ENCODE data around the gene PTHLH. TPM values are rescaled to one million over a fixed set of nuclear protein-coding genes. Genes with fewer than 3 reads are reported as not detected.

Gene PTHLH
- total RNA-seq, 1 donor from 2014 or later, result 48.5 TPM

- Histone ChIP-seq H3K4me2 (ENCODE audit: low read length) (no peak overlapping the region), H3K9me3 (ENCODE audit: insufficient read depth, low read depth, low read length) (no peaks in the 10 kb centered on the region), H3K36me3 (ENCODE audit: insufficient read depth, low read length) (no peaks in the 10 kb centered on the region), H3K4me3 (ENCODE audit: insufficient read depth, low read depth, low read length) (no peak overlapping the region), H3K27ac (ENCODE audit: low read depth, low read length) (no peak overlapping the region), H3K4me1 (ENCODE audit: insufficient read depth, low read length) (no peaks in the 10 kb centered on the region), H3K27me3 (ENCODE audit: insufficient read depth, low read length) (no peaks in the 10 kb centered on the region), H4K20me1 (ENCODE audit: insufficient read depth, low read length) (no peaks in the 10 kb centered on the region), H2AFZ (ENCODE audit: low read depth, low read length) (no peak overlapping the region), H3K9ac (ENCODE audit: low read length) (no peak overlapping the region), H3K79me2 (ENCODE audit: insufficient read depth, low read length) (no peaks in the 10 kb centered on the region)
- no peak overlapping the region for H3K4me3 Mint-ChIP-seq (ENCODE audit: unreplicated experiment)
- H3K27ac Mint-ChIP-seq (ENCODE audit: unreplicated experiment), result no peak overlapping the region
- no peaks in the 10 kb centered on the region for H3K36me3 Mint-ChIP-seq (ENCODE audit: low read depth, unreplicated experiment)
- no peaks in the 10 kb centered on the region for H3K9me3 Mint-ChIP-seq (ENCODE audit: unreplicated experiment)
- DNase-seq (ENCODE audit: low read depth) (no peak), FAIRE-seq (no peak)
- no peaks in the 10 kb centered on the region for H3K27me3 Mint-ChIP-seq (ENCODE audit: low read depth, unreplicated experiment)
- TF ChIP-seq CTCF (IDR thresholded peaks at IDR 0.05; ENCODE audit: insufficient read depth, low read depth, low read length) (no peak), EZH2 (IDR thresholded peaks at IDR 0.05; ENCODE audit: insufficient read depth, low read length) (no peak)
- peaks cover 4% of the 10 kb centered on the region for H3K4me1 Mint-ChIP-seq (ENCODE audit: low read depth, unreplicated experiment)
Measured at GRCh38 chr12:28017126-28017872, 44.8 kb upstream of the PTHLH start.

- no peaks in the 10 kb centered on the region for H3K4me1 ChIP-seq (ENCODE audit: insufficient read depth, low read length)
- no peak overlapping the region for H2AFZ ChIP-seq (ENCODE audit: low read depth, low read length)
- H3K27me3 ChIP-seq (ENCODE audit: insufficient read depth, low read length), result no peaks in the 10 kb centered on the region
- no peak overlapping the region for H3K4me3 Mint-ChIP-seq (ENCODE audit: unreplicated experiment)
- no peaks in the 10 kb centered on the region for H3K36me3 ChIP-seq (ENCODE audit: insufficient read depth, low read length)
- H3K9me3 ChIP-seq (ENCODE audit: insufficient read depth, low read depth, low read length), result no peaks in the 10 kb centered on the region
- no peak overlapping the region for H3K9ac ChIP-seq (ENCODE audit: low read length)
- no peak overlapping the region for H3K4me3 ChIP-seq (ENCODE audit: insufficient read depth, low read depth, low read length)
- DNase-seq (ENCODE audit: low read depth) (no peak), FAIRE-seq (no peak)
- H3K36me3 Mint-ChIP-seq (ENCODE audit: low read depth, unreplicated experiment), result no peaks in the 10 kb centered on the region
- H4K20me1 ChIP-seq (ENCODE audit: insufficient read depth, low read length), result no peaks in the 10 kb centered on the region
- no peak overlapping the region for H3K27ac ChIP-seq (ENCODE audit: low read depth, low read length)
- H3K4me1 Mint-ChIP-seq (ENCODE audit: low read depth, unreplicated experiment), result peaks cover 4% of the 10 kb centered on the region
- H3K4me2 ChIP-seq (ENCODE audit: low read length), result no peak overlapping the region
- no peak overlapping the region for H3K27ac Mint-ChIP-seq (ENCODE audit: unreplicated experiment)
- no peaks in the 10 kb centered on the region for H3K27me3 Mint-ChIP-seq (ENCODE audit: low read depth, unreplicated experiment)
- TF ChIP-seq CTCF (IDR thresholded peaks at IDR 0.05; ENCODE audit: insufficient read depth, low read depth, low read length), result no peak
- TF ChIP-seq EZH2 (IDR thresholded peaks at IDR 0.05; ENCODE audit: insufficient read depth, low read length), result no peak
- H3K79me2 ChIP-seq (ENCODE audit: insufficient read depth, low read length), result no peaks in the 10 kb centered on the region
- no peaks in the 10 kb centered on the region for H3K9me3 Mint-ChIP-seq (ENCODE audit: unreplicated experiment)
Measured at GRCh38 chr12:28015165-28015564, 42.6 kb upstream of the PTHLH start.

- no peaks in the 10 kb centered on the region for H3K27me3 ChIP-seq (ENCODE audit: insufficient read depth, low read length)
- H4K20me1 ChIP-seq (ENCODE audit: insufficient read depth, low read length), result no peaks in the 10 kb centered on the region
- no peak overlapping the region for H3K27ac ChIP-seq (ENCODE audit: low read depth, low read length)
- peaks cover 4% of the 10 kb centered on the region for H3K4me1 Mint-ChIP-seq (ENCODE audit: low read depth, unreplicated experiment)
- DNase-seq (ENCODE audit: low read depth), result no peak
- no peak overlapping the region for H3K9ac ChIP-seq (ENCODE audit: low read length)
- FAIRE-seq, result no peak
- H3K27ac Mint-ChIP-seq (ENCODE audit: unreplicated experiment), result no peak overlapping the region
- no peaks in the 10 kb centered on the region for H3K79me2 ChIP-seq (ENCODE audit: insufficient read depth, low read length)
- H3K36me3 ChIP-seq (ENCODE audit: insufficient read depth, low read length), result no peaks in the 10 kb centered on the region
- no peaks in the 10 kb centered on the region for H3K36me3 Mint-ChIP-seq (ENCODE audit: low read depth, unreplicated experiment)
- H3K9me3 Mint-ChIP-seq (ENCODE audit: unreplicated experiment), result no peaks in the 10 kb centered on the region
- H3K9me3 ChIP-seq (ENCODE audit: insufficient read depth, low read depth, low read length), result no peaks in the 10 kb centered on the region
- no peaks in the 10 kb centered on the region for H3K4me1 ChIP-seq (ENCODE audit: insufficient read depth, low read length)
- H2AFZ ChIP-seq (ENCODE audit: low read depth, low read length), result no peak overlapping the region
- H3K4me3 Mint-ChIP-seq (ENCODE audit: unreplicated experiment), result no peak overlapping the region
- no peak overlapping the region for H3K4me2 ChIP-seq (ENCODE audit: low read length)
- no peak for TF ChIP-seq CTCF (IDR thresholded peaks at IDR 0.05; ENCODE audit: insufficient read depth, low read depth, low read length)
- no peak for TF ChIP-seq EZH2 (IDR thresholded peaks at IDR 0.05; ENCODE audit: insufficient read depth, low read length)
- H3K27me3 Mint-ChIP-seq (ENCODE audit: low read depth, unreplicated experiment), result no peaks in the 10 kb centered on the region
- H3K4me3 ChIP-seq (ENCODE audit: insufficient read depth, low read depth, low read length), result no peak overlapping the region
Measured at GRCh38 chr12:28014196-28014595, 41.7 kb upstream of the PTHLH start.
